ENCODE data around the gene TSFM. TPM values are rescaled to one million over a fixed set of nuclear protein-coding genes. Genes with fewer than 3 reads are reported as not detected.

Gene TSFM
- total and polyA plus RNA-seq, 2 of the 13 experiments (the other 11 are each of a cell fraction or from before 2014, with no cell fraction given): 29.8 to 68.3 TPM

- TF ChIP-seq, protein P1, sequence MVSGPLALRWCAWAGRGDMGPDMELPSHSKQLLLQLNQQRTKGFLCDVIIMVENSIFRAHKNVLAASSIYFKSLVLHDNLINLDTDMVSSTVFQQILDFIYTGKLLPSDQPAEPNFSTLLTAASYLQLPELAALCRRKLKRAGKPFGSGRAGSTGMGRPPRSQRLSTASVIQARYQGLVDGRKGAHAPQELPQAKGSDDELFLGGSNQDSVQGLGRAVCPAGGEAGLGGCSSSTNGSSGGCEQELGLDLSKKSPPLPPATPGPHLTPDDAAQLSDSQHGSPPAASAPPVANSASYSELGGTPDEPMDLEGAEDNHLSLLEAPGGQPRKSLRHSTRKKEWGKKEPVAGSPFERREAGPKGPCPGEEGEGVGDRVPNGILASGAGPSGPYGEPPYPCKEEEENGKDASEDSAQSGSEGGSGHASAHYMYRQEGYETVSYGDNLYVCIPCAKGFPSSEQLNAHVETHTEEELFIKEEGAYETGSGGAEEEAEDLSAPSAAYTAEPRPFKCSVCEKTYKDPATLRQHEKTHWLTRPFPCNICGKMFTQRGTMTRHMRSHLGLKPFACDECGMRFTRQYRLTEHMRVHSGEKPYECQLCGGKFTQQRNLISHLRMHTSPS (CRISPR knock-in tag; IDR thresholded peaks at IDR 0.05; ENCODE audit: low read depth): peak; percentile 53; the same call in 1 of the 2 replicates
- TF ChIP-seq ZNF768 (CRISPR knock-in tag; IDR thresholded peaks at IDR 0.05) (no peak), ZFX (CRISPR knock-in tag; IDR thresholded peaks at IDR 0.05; ENCODE audit: low read depth) (no peak), SMARCE1 (IDR thresholded peaks at IDR 0.05; ENCODE audit: borderline replicate concordance) (no peak), E2F2 (CRISPR knock-in tag; IDR thresholded peaks at IDR 0.05; ENCODE audit: borderline replicate concordance) (no peak), MYC (CRISPR knock-in tag; IDR thresholded peaks at IDR 0.05; ENCODE audit: borderline replicate concordance) (peak; percentile 48; the same call in 1 of the 2 replicates), NR1H2 (CRISPR knock-in tag; IDR thresholded peaks at IDR 0.05; ENCODE audit: borderline replicate concordance, low read depth) (no peak), ZNF407 (CRISPR knock-in tag; IDR thresholded peaks at IDR 0.05; ENCODE audit: not compliant biosample characterization) (no peak), ZBTB43 (CRISPR knock-in tag; conservative IDR thresholded peaks at IDR 0.05) (no peak), ZBTB42 (CRISPR knock-in tag; IDR thresholded peaks at IDR 0.05) (no peak), TCF7 (IDR thresholded peaks at IDR 0.05; ENCODE audit: low read depth) (no peak), HMG20A (CRISPR knock-in tag; IDR thresholded peaks at IDR 0.05; ENCODE audit: borderline replicate concordance) (no peak), POLR2A (IDR thresholded peaks at IDR 0.05; ENCODE audit: insufficient read depth in 1 of 2, low read depth in 2 of 2, low read length in 2 of 2) (peak; percentile 35 to 38; a peak in 2 of 4 replicates), RORA (CRISPR knock-in tag; IDR thresholded peaks at IDR 0.05) (no peak), TOPORS (CRISPR knock-in tag; IDR thresholded peaks at IDR 0.05) (no peak)
- TF ChIP-seq, protein P2, sequence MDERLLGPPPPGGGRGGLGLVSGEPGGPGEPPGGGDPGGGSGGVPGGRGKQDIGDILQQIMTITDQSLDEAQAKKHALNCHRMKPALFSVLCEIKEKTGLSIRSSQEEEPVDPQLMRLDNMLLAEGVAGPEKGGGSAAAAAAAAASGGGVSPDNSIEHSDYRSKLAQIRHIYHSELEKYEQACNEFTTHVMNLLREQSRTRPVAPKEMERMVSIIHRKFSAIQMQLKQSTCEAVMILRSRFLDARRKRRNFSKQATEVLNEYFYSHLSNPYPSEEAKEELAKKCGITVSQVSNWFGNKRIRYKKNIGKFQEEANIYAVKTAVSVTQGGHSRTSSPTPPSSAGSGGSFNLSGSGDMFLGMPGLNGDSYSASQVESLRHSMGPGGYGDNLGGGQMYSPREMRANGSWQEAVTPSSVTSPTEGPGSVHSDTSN (CRISPR knock-in tag; IDR thresholded peaks at IDR 0.05): no peak
Measured at GRCh38 chr12:57813971-57814772, 31.6 kb downstream of the TSFM start (continued).
